Endothelial cell of umbilical vein (primary cell): ENCODE results near the gene TK2. TPM values are rescaled to one million over a fixed set of nuclear protein-coding genes. Genes with fewer than 3 reads are reported as not detected.

Experiments
- BruUV-seq: library from RNA; stranded (reverse); fragments of 400-500 nt; replicated peaks from 2 replicates; lab custom pipeline; 2021; lab: Mats Ljungman, UMichigan
- CTCF ChIA-PET: fragments of 300-600, 350-600 bp; sonication (Branson Sonifier 250); formaldehyde crosslinking; loops from one replicate; lab custom pipeline; 2021; ENCODE audit warnings: antibody characterized with exemption, inconsistent platforms; lab: Charles Lee
- POLR2A ChIA-PET: fragments of 300-600, 350-600 bp; sonication (Branson Sonifier 250); formaldehyde crosslinking; loops from one replicate; lab custom pipeline; 2021; ENCODE audit warnings: antibody characterized with exemption, inconsistent platforms; lab: Charles Lee
- DNase-seq: peaks from one replicate; pipeline ENCODE4 v3.0.0-alpha.2; 2011; ENCODE audit warnings: low read depth, low spot score
- FAIRE-seq: peaks from 2 replicates; lab custom pipeline; 2011; peaks lifted over from hg19 to GRCh38; lab: Jason Lieb, UNC
- H2AFZ ChIP-seq: 2 replicates; pipeline ENCODE4 v1.6.0; 2012; ENCODE audit warnings: low read depth, low read length, control low read depth, inconsistent platforms
- H3K27ac ChIP-seq: 2 replicates; pipeline ENCODE4 v1.5.1; 2011; ENCODE audit warnings: low read depth, mild to moderate bottlenecking, control low read depth, low read length, moderate library complexity; ENCODE audit not compliant: insufficient read depth
- H3K27me3 ChIP-seq, 2 experiments: 2 replicates each; pipeline versions ENCODE4 v1.6.0 to v1.6.1; 2011; ENCODE audit warnings: low read length in 2 of 2, mixed read lengths in 1 of 2; ENCODE audit not compliant: control insufficient read depth in 2 of 2, insufficient read depth in 2 of 2
- H3K36me3 ChIP-seq, 2 experiments: 2 replicates in 1 of 2; 3 replicates in 1 of 2; pipeline ENCODE4 v1.5.1; 2011; ENCODE audit warnings: low read length in 2 of 2, mild to moderate bottlenecking in 1 of 2, moderate library complexity in 1 of 2; ENCODE audit not compliant: control insufficient read depth in 2 of 2, insufficient read depth in 2 of 2; ENCODE audit errors: extremely low read depth in 1 of 2
- H3K4me1 ChIP-seq: 3 replicates; pipeline ENCODE4 v1.5.1; 2011; ENCODE audit warnings: mild to moderate bottlenecking, low read length; ENCODE audit not compliant: control insufficient read depth, insufficient read depth; ENCODE audit errors: extremely low read depth
- H3K4me2 ChIP-seq: 2 replicates; pipeline ENCODE4 v1.6.1; 2011; ENCODE audit warnings: low read length, control low read depth, mixed read lengths; ENCODE audit not compliant: insufficient read depth
- H3K4me3 ChIP-seq, 3 experiments: fragments of 200-600 bp in 1 of 3; sonication (generic), shearing (Covaris generic) in 1 of 3; replicated peaks in 1 of 3; 2 replicates each; pipeline ENCODE4 v1.5.1; 2011 to 2016; ENCODE audit warnings: control low read depth in 3 of 3, low read length in 3 of 3, mild to moderate bottlenecking in 2 of 3, inconsistent platforms in 1 of 3, low read depth in 1 of 3, moderate library complexity in 1 of 3; ENCODE audit not compliant: insufficient read depth in 1 of 3
- H3K79me2 ChIP-seq: 2 replicates; pipeline ENCODE4 v1.6.0; 2012; ENCODE audit warnings: low read length, inconsistent platforms; ENCODE audit not compliant: control insufficient read depth, insufficient read depth
- H3K9ac ChIP-seq: replicated peaks from 2 replicates; pipeline ENCODE3; 2011; ENCODE audit warnings: low read length, control low read depth; ENCODE audit not compliant: insufficient read depth; ENCODE audit errors: extremely low read depth
- H3K9me1 ChIP-seq: replicated peaks from 3 replicates; pipeline ENCODE4 v1.6.0; 2011; ENCODE audit warnings: mild to moderate bottlenecking, low read length; ENCODE audit not compliant: control insufficient read depth, insufficient read depth; ENCODE audit errors: extremely low read depth
- H3K9me3 ChIP-seq: replicated peaks from 2 replicates; pipeline ENCODE4 v1.5.1; 2012; ENCODE audit warnings: low read length, inconsistent platforms; ENCODE audit not compliant: control insufficient read depth, insufficient read depth
- H4K20me1 ChIP-seq: replicated peaks from 2 replicates; pipeline ENCODE3; 2011; ENCODE audit warnings: mild to moderate bottlenecking, low read length; ENCODE audit not compliant: control insufficient read depth, insufficient read depth; ENCODE audit errors: extremely low read depth
- EZH2 ChIP-seq: IDR thresholded peaks from 2 replicates; pipeline ENCODE4 v1.6.1; 2012; ENCODE audit warnings: borderline replicate concordance, low read depth, mild to moderate bottlenecking, moderate library complexity, low read length, inconsistent platforms; ENCODE audit not compliant: severe bottlenecking
- FOS ChIP-seq: IDR thresholded peaks from 2 replicates; pipeline ENCODE4 v1.6.1; 2011; ENCODE audit warnings: mild to moderate bottlenecking, low read length, moderate library complexity, borderline replicate concordance; ENCODE audit not compliant: insufficient read depth
- GATA2 ChIP-seq: IDR thresholded peaks from 2 replicates; pipeline ENCODE4 v1.7.0; 2011; ENCODE audit warnings: low read depth, mild to moderate bottlenecking, moderate library complexity, mixed read lengths, low read length; ENCODE audit not compliant: insufficient read length, insufficient read depth
- JUN ChIP-seq: IDR thresholded peaks from 2 replicates; pipeline ENCODE4 v1.6.1; 2011; ENCODE audit warnings: borderline replicate concordance, low read depth; ENCODE audit not compliant: insufficient read length, insufficient read depth
- MYC ChIP-seq: IDR thresholded peaks from one replicate; pipeline ENCODE4 v1.6.1; 2011; ENCODE audit warnings: mild to moderate bottlenecking, low read depth, low read length
- POLR2A ChIP-seq: IDR thresholded peaks from 2 replicates; pipeline ENCODE4 v1.6.1; 2012; ENCODE audit warnings: low read depth, mild to moderate bottlenecking, control low read depth, low read length
- POLR2AphosphoS5 ChIP-seq: IDR thresholded peaks from 2 replicates; pipeline ENCODE4 v1.6.1; 2012; ENCODE audit warnings: low read depth, mild to moderate bottlenecking, control low read depth, low read length, moderate library complexity; ENCODE audit not compliant: insufficient read depth
- dilution Hi-C: fragments of 300-500 bp; cut with MboI; formaldehyde crosslinking; loops from one replicate; pipeline ENCODE4 v1.15.0; 2019; ENCODE audit warnings: low sequenced_read_pairs; ENCODE audit not compliant: extremely low pct_ligation_motif_present
- intact Hi-C: fragments of 100-400 bp; cut with micrococcal nuclease; formaldehyde crosslinking; loops from one replicate; pipeline ENCODE4 v1.10.0; 2022
- polyA plus RNA-seq, 4 experiments: library from polyadenylated mRNA; depleted of rRNA in 3 of 4; stranded (reverse) in 3 of 4; unstranded in 1 of 4; fragments of >200 nt; gene quantifications; 2 replicates each; pipeline versions ENCODE4 v1.2.1 to v1.2.3, GENCODE V29; 2011 to 2012; ENCODE audit warnings: missing spikeins in 1 of 4
- total RNA-seq: library from RNA; stranded (reverse); gene quantifications from 2 replicates; pipeline ENCODE4 v1.2.3, GENCODE V29; 2021
- TF ChIP-seq, protein P1 (sequence below), 2 donors: IDR thresholded peaks; 1 replicate in 1 of 2; 2 replicates in 1 of 2; pipeline ENCODE4 v1.5.1; 2011; ENCODE audit warnings: low read length in 2 of 2, mild to moderate bottlenecking in 2 of 2, moderate library complexity in 2 of 2, control low read depth in 1 of 2, inconsistent platforms in 1 of 2, low read depth in 1 of 2; ENCODE audit not compliant: insufficient read depth in 1 of 2; ENCODE audit errors: extremely low read depth in 1 of 2
- TF ChIP-seq, protein P2 (sequence below): IDR thresholded peaks from 2 replicates; pipeline ENCODE4 v1.6.1; 2011; ENCODE audit not compliant: insufficient read depth, insufficient read length

Gene TK2
- total and polyA plus RNA-seq, 2 donors (not counting 3 experiments of a cell fraction or from before 2014, with no cell fraction given): 12.1 to 25.2 TPM

DNA sequence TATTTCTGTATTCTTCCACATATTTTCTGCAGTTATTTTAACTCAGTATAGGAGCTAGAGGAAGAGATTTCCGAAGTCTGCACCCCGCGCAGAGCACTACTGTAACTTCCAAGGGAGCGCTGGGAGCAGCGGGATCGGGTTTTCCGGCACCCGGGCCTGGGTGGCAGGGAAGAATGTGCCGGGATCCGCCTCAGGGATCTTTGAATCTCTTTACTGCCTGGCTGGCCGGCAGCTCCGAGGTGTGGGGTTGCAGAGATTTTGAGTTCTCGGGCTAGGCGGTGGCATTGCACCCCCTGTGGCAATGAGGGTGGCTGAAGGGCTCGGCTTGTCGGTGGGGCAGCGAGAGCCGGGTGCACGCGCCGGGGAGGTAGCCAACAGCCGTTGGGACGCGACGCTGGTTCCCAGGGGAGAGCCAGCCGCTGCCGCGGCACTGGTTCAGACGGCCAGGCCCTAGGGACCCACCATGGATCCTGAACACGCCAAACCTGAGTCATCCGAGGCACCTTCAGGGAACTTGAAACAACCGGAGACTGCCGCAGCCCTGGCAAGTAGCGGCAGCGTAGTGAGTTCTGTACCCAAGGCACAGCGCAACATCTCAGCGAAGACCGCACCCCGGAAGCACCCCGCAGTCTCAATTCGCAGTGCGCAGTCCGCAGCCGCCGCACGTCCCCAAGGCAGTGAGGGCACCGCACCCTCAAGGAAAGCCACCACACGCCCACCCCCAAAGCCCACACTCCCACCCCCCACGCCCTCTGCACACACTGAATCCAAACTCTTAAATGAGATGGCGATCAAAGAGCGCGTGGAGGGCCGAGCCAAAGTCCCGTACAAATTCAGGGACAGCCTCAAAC, 16.4 kb upstream of the TK2 start, which contains the start of gene CMTM1:
TSS of gene CMTM1 (plus strand) at position 389 of the 851 bp plus-strand sequence. CDS start at position 464, 75 bp downstream.
- FAIRE-seq: no peak
- no peaks in the 10 kb centered on the region for H3K27me3 ChIP-seq
- TF ChIP-seq MYC (no peak), FOS (no peak), POLR2AphosphoS5 (no peak), JUN (no peak), EZH2 (no peak), POLR2A (no peak), GATA2 (no peak)
- TF ChIP-seq, protein P1, sequence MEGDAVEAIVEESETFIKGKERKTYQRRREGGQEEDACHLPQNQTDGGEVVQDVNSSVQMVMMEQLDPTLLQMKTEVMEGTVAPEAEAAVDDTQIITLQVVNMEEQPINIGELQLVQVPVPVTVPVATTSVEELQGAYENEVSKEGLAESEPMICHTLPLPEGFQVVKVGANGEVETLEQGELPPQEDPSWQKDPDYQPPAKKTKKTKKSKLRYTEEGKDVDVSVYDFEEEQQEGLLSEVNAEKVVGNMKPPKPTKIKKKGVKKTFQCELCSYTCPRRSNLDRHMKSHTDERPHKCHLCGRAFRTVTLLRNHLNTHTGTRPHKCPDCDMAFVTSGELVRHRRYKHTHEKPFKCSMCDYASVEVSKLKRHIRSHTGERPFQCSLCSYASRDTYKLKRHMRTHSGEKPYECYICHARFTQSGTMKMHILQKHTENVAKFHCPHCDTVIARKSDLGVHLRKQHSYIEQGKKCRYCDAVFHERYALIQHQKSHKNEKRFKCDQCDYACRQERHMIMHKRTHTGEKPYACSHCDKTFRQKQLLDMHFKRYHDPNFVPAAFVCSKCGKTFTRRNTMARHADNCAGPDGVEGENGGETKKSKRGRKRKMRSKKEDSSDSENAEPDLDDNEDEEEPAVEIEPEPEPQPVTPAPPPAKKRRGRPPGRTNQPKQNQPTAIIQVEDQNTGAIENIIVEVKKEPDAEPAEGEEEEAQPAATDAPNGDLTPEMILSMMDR (IDR thresholded peaks at IDR 0.05; ENCODE audit: extremely low read depth in 1 of 2, insufficient read depth in 1 of 2, low read depth in 1 of 2, low read length in 2 of 2): no peak
- TF ChIP-seq, protein P2, sequence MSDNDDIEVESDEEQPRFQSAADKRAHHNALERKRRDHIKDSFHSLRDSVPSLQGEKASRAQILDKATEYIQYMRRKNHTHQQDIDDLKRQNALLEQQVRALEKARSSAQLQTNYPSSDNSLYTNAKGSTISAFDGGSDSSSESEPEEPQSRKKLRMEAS: no peak
- no peak within 1 kb of the TSS for H2AFZ ChIP-seq
- peaks cover 15% of the 10 kb centered on the region for H3K79me2 ChIP-seq
- ChIA-PET CTCF (interaction anchor here (1.6 to 3.1 kb wide), 3 partner anchors 13 to 51 kb away, joined by 8 to 15 read pairs (median 15); partner anchors contain the start of gene CKLF), POLR2A (no interaction called here)
- H4K20me1 ChIP-seq: no peaks in the 10 kb centered on the region
- no TSS peak for BruUV-seq
- no peak for DNase-seq
- peak within 1 kb of the TSS; percentile 40 for H3K4me2 ChIP-seq
- H3K4me1 ChIP-seq: peaks cover 45% of the 10 kb centered on the region
- intact Hi-C loops: loop anchor here (5.0 kb wide), 1 partner anchor 49 kb away; no protein-coding TSS in a partner anchor
- H3K9me1 ChIP-seq: no peaks in the 10 kb centered on the region
- peak within 1 kb of the TSS; percentile 82 for H3K27ac ChIP-seq
- peaks cover 0 to 14% of the 10 kb centered on the region in 2 experiments for H3K36me3 ChIP-seq
- no peak within 1 kb of the TSS for H3K9ac ChIP-seq
- H3K9me3 ChIP-seq: no peaks in the 10 kb centered on the region
- dilution Hi-C loops: no loop called here
- no peak within 1 kb of the TSS for H3K4me3 ChIP-seq
